Hematopoietic multipotent progenitor cell treated with erythropoietin and hydrocortisone succinate and interleukin-3 and kit ligand, for 6 days (in vitro differentiated cells): Measurements from ENCODE around the gene PCDHGB2.
"Not testable (repeated sequence)": the region's sequence is repeated elsewhere in the genome, so short reads cannot be mapped to it uniquely, and the experiment has no call there.

Source experiments
- DNase-seq: peaks from one replicate; pipeline ENCODE4 v3.0.0-alpha.2; 2015

Gene PCDHGB2

DNA sequence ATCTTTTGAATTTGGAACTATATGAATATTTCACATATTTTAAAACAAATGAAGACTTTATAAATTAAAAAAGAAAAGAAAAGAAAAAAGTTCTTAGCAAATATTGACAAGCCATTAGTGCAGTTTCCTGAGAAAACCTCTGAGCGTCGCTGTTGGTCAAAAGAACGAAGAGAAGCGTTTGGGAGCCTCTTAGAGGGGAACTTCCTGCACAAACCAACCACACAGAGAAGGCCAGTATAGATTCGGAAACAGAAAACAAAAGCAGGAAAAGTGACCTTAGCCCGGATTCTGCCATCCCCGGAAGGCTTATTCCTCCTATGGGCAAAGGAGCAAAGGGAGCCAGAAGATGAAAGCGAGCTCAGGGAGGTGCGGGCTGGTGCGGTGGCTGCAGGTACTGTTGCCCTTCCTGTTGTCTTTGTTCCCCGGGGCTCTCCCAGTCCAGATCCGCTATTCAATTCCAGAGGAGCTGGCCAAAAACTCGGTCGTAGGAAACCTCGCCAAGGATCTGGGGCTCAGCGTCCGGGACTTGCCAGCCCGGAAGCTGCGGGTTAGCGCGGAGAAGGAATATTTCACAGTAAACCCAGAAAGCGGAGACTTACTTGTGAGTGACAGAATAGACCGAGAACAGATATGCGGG, at the start of gene PCDHGB2:
Gene PCDHGB2 (plus strand): TSS at position 205 of the 637 bp plus-strand sequence. CDS start 142 bp downstream, at position 347.
- peak; percentile 45 for DNase-seq

DNA sequence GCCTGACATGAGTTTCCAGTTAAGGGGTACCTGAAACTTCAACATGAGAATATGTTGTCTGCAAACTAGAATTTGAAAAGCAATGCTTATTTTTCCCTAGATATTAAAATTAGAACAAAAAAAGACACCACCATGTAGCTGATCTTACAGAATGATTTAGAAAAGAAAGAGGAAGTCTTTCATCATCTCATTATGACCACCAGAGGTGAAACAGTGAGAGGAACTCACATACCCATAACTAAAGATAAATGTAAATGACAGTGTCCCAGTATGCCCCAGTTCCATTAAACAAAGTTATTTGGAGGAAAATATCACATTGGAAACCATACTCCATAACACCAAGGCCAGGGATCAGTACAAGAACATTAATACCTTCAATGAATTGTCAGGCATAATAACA, 46.1 kb upstream of the PCDHGB2 start:
- no peak for DNase-seq

DNA sequence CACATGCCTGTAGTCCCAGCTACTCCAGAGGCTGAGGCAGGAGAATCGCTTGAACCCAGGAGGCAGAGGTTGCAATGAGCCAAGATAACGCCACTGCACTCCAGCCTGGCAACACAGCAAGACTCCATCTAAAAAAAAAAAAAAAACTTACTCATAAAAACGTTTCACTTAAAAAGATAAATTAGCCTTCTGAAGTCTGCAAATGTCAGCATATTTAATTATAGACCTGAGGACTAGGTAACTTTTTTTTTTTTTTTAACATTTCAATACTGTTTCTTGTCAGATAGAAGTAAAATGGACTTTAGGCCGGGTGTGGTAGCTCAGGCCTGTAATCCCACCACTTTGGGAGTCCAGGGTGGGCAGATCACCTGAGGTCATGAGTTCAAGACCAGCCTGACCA, 42.8 kb upstream of the PCDHGB2 start:
- DNase-seq, result not testable (repeated sequence)

DNA sequence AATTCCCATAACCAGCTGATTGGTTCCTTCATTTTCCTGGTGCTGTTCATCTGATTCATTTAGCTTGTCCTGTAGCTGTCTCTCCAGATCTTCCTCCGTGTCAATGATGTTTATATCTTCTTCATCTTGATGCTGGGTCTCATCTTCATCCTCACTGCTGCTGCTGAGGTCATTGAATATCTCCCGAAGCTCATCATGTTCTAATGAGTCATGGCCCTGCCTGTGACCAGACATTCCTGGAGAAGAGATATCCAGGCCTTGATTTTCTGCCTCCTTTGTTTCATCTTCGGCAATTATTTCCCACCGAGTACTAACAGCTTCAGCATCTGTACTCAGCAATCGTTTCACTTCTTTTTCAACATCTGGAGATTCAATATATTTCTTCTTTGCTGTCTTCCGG, 40.6 kb upstream of the PCDHGB2 start:
- DNase-seq, result no peak

DNA sequence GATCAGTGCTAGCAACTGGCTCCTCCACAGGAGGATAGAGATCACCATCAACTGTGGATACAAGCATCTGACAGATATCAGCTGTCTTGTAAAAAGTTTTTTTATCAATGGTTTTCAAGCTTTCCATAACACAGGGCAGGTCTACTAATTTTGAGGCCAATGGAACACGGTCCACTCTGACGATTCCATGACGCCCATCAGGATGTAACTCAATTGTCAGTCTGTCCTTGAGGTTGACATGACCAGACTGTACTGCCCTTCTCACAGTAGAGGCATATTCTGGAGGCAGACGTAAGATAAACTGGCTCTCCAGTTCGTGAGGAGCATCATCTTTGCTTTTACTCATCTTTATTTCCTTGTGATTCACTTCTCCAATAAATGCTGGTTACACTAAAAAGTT, 40.1 kb upstream of the PCDHGB2 start:
- no peak for DNase-seq

DNA sequence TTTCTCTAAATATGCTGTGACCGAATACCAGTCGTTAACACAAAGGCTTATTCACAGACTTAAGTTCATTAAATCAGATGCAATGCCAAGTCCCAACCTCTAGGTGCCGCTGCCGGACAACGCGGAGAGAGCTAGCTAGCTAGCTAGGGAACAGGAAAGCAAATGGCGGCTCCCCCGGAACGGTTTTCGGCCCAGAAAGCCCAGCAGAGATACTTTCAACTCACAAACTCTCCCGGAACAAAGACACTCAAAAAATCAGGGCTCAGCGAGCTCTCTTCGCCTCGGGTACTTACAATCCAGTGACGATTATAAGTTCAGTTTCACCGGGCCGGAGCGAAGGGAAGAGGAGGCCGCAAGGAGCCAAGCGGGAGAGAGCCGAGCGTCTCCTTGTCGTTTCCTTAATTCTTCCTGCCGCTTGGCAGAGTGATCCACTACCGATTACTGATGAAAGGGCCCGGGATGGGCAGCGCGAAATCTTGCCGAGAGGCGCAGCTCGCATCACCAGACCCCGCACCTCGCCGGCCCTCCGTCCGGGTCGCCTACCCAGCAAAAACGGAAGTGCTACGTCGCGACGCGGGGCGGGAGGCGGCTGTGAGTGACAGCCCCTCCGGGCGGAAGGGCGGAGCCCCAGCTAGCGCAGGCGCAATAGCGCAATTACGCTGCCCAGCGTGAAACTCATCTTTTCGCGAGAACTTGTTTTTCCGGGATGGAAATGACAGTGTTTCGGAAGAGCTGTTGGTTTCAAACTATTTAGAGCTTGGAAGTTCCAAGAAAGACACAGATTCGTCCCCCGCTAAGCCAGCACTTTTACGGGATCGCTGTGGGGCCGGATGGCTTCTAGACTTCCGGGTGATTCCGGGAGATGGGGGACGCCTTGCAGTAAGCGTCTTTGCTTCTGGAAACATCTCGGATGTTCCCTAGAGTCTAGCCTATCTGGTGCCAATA, 39.3 kb upstream of the PCDHGB2 start, which contains the start of gene TAF7:
Gene TAF7 (minus strand): TSS at position 560 of the 945 bp plus-strand sequence. CDS start 740 bp downstream, outside the sequence.
- DNase-seq, result peak; percentile 94

DNA sequence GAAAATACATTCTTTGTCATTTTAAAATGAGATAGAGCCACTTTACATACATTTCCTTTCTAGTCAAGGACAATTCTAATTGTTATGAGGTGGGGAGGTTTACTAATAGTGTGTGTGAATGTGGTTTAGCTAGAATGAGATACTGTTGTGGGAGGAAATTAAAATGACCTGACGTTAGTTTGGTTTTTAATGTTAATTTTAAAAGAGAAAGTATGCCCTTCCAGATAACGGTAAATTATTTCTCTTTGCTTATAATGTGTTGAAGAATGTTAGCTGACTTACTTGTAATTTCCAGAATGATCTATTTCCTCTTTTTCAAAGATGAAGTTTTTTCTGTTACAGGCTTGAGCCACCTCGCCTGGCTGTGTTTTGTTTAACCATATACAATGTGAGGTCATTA, 37.5 kb upstream of the PCDHGB2 start:
- DNase-seq, result no peak

DNA sequence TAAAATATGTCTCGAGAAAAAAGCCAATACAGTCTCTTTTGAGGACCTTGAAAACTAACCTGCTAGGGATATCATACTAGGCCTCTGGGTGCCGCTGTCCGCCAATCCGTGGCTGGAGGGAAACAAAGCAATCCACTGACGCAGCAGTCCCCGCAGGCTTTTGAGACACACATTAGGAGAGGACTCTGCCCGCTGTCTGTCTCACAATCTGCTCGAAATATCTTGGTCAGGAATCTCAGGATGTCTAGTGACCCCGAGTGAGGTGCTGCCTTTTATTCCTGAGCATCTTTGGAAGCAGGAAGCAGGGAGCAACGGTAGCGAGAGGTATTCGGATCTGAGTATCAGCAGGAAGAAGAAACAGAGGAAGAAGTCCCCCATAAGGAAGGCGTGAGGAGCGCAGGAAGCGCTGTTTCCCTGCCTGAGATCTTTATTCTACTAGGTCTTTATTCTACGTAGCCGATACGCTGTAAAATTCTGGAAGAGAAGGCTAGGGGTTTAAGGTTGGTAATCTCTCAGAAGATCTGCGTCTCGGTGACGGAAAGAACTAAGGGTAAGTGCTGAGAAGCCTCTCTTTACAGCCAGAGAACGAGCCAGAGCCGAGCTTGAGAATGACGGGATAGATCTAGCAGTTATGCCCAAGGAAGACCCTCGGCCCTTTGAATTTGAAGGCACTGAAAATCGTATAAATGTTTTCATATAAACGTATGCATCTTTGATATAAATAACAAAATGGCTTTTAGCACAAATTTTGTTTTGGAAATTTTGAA, 33.5 kb upstream of the PCDHGB2 start:
- DNase-seq, result peak; percentile 39

DNA sequence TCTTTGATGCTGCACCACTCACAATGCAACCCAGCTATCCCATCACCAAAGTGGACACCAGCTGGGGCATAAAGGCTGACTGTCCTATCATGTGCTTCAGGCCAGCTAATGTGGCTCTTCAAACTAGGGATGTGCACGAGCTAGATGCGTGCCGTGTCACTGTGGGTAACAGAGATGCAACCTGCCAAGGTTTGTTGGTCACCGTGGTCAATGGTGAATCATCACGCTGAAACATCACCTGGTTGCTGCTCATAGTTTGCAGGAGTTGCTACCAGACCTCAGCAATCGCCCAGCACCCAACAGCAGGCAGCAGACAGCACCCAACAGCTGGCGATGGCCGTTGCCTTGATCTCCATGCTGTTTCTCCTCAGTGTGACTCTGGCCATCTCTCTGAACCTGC, 31.6 kb upstream of the PCDHGB2 start:
- no peak for DNase-seq

DNA sequence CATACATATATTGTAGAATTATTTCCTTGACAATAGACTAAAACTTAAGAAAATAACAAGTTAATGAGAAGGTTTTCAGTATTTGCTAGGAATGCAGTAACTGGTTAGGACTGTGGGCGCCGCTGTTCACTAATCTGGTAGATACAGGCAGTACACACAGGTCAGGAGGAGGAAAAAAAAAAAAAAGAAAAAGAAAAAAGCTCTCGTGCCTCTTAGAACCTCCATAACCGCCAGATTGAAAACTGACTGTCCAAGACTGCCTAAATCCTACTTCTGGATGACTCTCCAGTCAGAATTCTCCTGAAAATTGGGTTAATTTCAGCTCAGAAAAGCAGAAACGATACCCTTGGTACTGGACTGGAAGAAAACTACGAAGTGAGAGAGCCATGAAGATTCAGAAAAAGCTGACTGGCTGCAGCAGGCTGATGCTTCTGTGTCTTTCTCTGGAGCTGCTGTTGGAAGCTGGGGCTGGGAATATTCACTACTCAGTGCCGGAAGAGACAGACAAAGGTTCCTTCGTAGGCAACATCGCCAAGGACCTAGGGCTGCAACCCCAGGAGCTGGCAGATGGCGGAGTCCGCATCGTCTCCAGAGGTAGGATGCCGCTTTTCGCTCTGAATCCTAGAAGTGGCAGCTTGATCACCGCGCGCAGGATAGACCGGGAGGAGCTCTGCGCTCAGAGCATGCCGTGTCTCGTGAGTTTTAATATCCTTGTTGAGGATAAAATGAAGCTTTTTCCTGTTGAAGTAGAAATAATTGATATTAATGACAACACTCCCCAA, 29.3 kb upstream of the PCDHGB2 start, which contains the start of gene PCDHGA1:
Gene PCDHGA1 (plus strand): TSS at position 216 of the 782 bp plus-strand sequence.
- DNase-seq, result peak; percentile 27

DNA sequence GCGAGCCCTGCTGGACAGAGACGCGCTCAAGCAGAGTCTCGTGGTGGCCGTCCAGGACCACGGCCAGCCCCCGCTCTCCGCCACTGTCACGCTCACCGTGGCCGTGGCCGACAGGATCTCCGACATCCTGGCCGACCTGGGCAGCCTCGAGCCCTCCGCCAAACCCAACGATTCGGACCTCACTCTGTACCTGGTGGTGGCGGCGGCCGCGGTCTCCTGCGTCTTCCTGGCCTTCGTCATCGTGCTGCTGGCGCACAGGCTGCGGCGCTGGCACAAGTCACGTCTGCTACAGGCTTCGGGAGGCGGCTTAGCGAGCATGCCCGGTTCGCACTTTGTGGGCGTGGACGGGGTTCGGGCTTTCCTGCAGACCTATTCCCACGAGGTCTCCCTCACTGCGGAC, 27.2 kb upstream of the PCDHGB2 start:
- DNase-seq, result not testable (repeated sequence)

DNA sequence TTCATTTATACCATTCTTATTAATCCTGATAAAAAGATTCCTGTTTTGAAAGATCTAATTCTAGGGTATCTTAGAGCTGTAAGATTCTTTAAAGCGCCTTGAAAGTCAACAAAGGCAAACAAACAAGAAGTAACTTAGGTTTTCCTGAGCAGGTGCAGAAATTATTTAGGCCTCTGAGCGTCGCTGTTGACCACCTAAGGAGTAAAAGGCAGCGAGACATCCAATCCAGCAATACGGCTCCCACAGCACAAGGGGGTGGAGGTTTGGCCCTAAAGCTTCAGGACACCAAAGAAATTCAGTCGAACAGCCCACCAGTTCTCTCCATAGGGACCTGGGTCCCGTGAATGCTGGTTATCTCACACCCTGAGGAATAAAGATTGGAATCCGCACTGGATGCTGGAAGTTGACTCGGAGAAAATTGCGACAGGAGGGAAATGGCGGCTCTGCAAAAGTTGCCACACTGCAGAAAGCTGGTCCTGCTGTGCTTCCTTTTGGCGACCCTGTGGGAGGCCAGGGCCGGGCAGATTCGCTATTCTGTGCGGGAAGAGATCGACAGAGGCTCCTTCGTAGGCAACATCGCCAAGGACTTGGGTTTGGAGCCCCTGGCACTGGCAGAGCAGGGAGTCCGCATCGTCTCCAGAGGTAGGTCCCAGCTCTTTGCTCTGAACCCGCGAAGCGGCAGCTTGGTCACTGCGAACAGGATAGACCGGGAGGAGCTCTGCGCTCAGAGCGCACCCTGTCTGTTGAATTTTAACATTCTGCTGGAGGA, 21.1 kb upstream of the PCDHGB2 start, which contains the start of gene PCDHGA2:
Gene PCDHGA2 (plus strand): TSS at position 223 of the 769 bp plus-strand sequence.
- DNase-seq, result peak; percentile 34

DNA sequence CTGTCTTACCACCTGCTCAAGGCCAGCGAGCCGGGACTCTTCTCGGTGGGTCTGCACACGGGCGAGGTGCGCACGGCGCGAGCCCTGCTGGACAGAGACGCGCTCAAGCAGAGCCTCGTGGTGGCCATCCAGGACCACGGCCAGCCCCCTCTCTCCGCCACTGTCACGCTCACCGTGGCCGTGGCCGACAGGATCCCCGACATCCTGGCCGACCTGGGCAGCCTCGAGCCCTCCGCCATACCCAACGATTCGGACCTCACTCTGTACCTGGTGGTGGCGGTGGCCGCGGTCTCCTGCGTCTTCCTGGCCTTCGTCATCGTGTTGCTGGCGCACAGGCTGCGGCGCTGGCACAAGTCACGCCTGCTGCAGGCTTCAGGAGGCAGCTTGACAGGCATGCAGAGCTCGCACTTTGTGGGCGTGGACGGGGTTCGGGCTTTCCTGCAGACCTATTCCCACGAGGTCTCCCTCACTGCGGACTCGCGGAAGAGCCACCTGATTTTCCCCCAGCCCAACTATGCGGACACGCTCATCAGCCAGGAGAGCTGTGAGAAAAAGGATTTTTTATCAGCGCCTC, 18.9 kb upstream of the PCDHGB2 start:
- not testable (repeated sequence) for DNase-seq

DNA sequence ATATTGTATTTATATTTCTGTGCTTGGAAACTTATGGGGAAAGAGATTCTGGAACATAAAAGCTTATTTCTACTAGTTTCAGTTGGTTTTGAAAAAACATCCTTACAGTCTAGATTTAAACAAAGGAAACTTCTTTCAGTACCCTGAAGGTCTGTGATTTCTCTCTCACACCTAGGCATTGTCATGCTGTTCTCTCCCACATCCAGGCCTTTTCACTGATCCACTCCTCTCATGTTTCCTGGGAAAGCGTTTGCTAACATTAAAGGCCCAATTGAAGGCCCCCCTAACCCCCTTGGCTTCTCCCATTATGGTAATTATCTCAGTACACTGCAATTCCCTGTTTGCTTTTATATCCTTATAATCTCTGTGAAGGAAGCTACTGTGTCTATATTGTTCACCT, 17.0 kb upstream of the PCDHGB2 start:
- DNase-seq, result no peak

DNA sequence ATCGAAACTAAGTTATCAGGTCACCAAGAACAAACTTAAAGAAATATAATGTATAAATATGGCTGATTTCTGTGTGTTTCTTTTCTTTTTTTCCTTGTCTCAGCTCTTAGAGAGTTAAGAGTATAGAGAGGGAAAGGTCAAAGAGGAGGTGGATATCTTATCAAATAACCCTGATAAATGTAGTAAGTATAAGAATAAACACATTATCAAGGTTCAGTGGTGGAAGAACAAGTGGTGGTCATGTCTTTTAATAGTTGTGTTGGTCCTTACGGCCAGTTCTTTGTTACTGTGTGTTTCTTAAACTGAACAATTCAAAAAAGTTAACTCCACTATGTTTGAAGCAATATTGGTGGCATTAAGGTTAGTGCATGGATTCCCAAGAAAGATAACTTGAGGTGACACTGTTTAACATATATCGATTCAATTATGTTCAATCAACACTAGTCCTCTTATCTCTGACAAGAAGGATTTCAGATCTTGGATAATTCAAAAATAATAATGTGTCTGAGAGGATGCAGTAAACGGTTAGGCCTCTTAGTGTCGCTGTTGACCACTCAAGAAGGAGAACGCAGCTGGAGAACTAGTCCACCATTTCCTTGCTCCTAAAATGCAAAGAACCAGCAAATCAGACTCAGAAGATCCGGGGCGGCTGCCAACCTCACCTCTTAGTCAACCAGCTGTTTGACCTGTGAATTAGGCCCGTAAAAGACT, 16.4 kb upstream of the PCDHGB2 start, which contains the start of gene PCDHGA3:
Gene PCDHGA3 (plus strand): TSS at position 588 of the 711 bp plus-strand sequence. CDS start 205 bp downstream, outside the sequence.
- peak; percentile 46 for DNase-seq

DNA sequence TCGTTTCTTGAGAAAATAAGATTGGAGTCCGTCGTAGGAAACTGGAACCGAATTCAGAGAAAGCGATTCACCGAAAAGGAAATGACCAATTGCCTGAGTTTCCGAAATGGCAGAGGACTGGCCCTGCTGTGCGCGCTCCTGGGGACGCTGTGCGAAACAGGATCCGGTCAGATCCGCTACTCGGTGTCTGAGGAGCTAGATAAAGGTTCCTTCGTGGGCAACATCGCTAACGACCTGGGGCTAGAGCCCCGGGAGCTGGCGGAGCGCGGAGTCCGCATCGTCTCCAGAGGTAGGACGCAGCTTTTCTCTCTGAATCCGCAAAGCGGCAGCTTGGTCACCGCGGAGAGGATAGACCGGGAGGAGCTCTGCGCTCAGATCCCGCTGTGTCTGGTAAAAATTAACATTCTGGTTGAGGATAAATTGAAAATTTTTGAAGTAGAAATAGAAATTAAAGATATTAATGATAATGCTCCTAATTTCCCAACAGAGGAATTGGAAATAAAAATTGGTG, 15.8 kb upstream of the PCDHGB2 start:
- no peak for DNase-seq

DNA sequence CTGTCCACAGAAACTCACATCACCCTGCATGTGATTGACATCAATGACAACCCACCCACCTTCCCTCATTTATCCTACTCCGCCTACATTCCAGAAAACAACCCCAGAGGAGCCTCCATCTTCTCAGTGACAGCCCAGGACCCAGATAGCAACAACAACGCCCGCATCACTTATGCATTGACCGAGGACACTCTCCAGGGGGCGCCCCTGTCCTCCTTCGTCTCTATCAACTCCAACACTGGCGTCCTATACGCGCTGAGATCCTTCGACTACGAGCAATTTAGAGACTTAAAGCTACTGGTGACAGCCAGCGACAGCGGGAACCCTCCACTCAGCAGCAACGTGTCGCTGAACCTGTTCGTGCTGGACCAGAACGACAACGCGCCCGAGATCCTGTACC, 14.5 kb upstream of the PCDHGB2 start:
- DNase-seq, result no peak

DNA sequence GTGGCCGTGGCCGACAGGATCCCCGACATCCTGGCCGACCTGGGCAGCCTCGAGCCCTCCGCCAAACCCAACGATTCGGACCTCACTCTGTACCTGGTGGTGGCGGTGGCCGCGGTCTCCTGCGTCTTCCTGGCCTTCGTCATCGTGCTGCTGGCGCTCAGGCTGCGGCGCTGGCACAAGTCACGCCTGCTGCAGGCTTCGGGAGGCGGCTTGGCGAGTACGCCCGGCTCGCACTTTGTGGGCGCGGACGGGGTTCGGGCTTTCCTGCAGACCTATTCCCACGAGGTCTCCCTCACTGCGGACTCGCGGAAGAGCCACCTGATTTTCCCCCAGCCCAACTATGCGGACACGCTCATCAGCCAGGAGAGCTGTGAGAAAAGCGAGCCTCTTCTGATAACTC, 13.8 kb upstream of the PCDHGB2 start:
- not testable (repeated sequence) for DNase-seq

DNA sequence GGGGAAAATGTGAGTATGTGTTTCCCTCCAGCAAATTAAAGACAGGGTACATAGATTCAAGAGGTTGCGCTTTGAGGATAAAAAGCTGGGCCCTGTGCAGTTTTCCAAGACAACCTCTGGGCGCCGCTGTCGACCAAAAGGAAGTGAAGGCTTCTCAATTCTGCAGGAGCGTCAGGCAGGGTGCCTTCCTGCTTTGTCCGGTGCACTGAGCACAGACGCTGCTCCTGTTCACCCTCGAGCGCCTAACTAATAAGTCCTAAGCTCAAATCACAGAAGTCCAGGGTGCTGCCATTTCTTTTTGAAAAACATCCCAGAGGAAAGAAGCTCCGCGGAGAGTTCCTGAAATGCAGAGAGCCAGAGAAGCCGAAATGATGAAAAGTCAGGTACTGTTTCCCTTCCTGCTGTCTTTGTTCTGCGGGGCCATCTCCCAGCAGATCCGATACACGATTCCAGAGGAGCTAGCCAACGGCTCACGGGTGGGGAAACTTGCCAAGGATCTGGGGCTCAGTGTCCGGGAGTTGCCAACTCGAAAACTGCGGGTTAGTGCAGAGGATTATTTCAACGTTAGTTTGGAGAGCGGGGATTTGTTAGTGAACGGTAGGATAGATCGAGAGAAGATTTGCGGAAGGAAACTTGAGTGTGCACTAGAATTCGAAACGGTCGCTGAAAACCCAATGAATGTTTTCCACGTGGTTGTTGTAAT, 9.7 kb upstream of the PCDHGB2 start, which contains the start of gene PCDHGB1:
Gene PCDHGB1 (plus strand): TSS at position 183 of the 703 bp plus-strand sequence. CDS start 162 bp downstream, at position 345.
- peak; percentile 30 for DNase-seq
